Breast epithelium (tissue), 4 donors: ENCODE data around the gene PPP2CA. TPM values are rescaled to one million over a fixed set of nuclear protein-coding genes. Genes with fewer than 3 reads are reported as not detected.

Experiments used
- DNase-seq, 2 donors: peaks; one replicate each; pipeline ENCODE4 v3.0.0-alpha.2; 2019; ENCODE audit warnings: low spot score in 2 of 2
- H3K27ac ChIP-seq, 2 donors: fragments of 200-600 bp; sonication (generic) in 1 of 2; one replicate each; pipeline ENCODE4 v1.5.1; 2016 to 2019; ENCODE audit warnings: mild to moderate bottlenecking in 1 of 2
- H3K27me3 ChIP-seq, 2 donors: fragments of 200-600 bp; sonication (generic) in 1 of 2; one replicate each; pipeline versions ENCODE4 v1.5.1 to v1.6.0; 2017 to 2019; ENCODE audit warnings: control low read depth in 1 of 2, mild to moderate bottlenecking in 1 of 2
- H3K36me3 ChIP-seq: fragments of 200-600 bp; one replicate; pipeline ENCODE4 v1.5.1; 2019
- H3K4me1 ChIP-seq, 2 donors: fragments of 200-600 bp; sonication (generic); one replicate each; pipeline ENCODE4 v1.5.1; 2016 to 2019; ENCODE audit warnings: control low read depth in 1 of 2
- H3K4me3 ChIP-seq, 3 donors: fragments of 200-600 bp; sonication (generic); 1 replicate in 2 of 3; 2 replicates in 1 of 3; pipeline ENCODE4 v1.5.1; 2016 to 2019; ENCODE audit warnings: mild to moderate bottlenecking in 3 of 3, moderate library complexity in 2 of 3
- H3K9me3 ChIP-seq, 2 donors: fragments of 200-600 bp; sonication (generic) in 1 of 2; one replicate each; pipeline ENCODE4 v1.5.1; 2016 to 2019; ENCODE audit warnings: control low read depth in 1 of 2
- CTCF ChIP-seq, 3 donors: fragments of 450-650 bp; IDR thresholded peaks; one replicate each; pipeline ENCODE4 v1.5.1; 2016 to 2017; ENCODE audit warnings: antibody characterized with exemption in 3 of 3, mild to moderate bottlenecking in 3 of 3, moderate library complexity in 3 of 3
- POLR2A ChIP-seq: fragments of 450-650 bp; IDR thresholded peaks from one replicate; pipeline ENCODE4 v1.6.1; 2016; ENCODE audit warnings: antibody characterized with exemption, mild to moderate bottlenecking, moderate library complexity
- POLR2AphosphoS5 ChIP-seq, 3 donors: sonication (generic); formaldehyde crosslinking; IDR thresholded peaks; one replicate each; pipeline ENCODE4 v1.6.1; 2017; ENCODE audit warnings: antibody characterized with exemption in 3 of 3
- intact Hi-C: fragments of 100-400 bp; cut with DNase I; formaldehyde crosslinking; loops from one replicate; pipeline ENCODE4 v1.15.1; 2023; ENCODE audit warnings: low total_unique reads
- total RNA-seq, 3 donors: library from RNA; depleted of rRNA; stranded (reverse); fragments of >200 nt; gene quantifications; one replicate each; pipeline ENCODE4 v1.1.0, GENCODE V29; 2016

The PPP2CA gene
- total RNA-seq, 3 donors from 2014 or later, result 101 to 152 (median 121) TPM

- Histone ChIP-seq H3K27ac (peak overlapping the region in 1 of 2 donors; percentile 75), H3K36me3 (no peaks in the 10 kb centered on the region), H3K27me3 (no peaks in the 10 kb centered on the region), H3K4me1 (peaks cover 0 to 3% of the 10 kb centered on the region in 2 donors), H3K9me3 (no peaks in the 10 kb centered on the region), H3K4me3 (no peak overlapping the region)
- intact Hi-C loops, result no loop called here
- TF ChIP-seq POLR2AphosphoS5 (IDR thresholded peaks at IDR 0.05) (no peak), POLR2A (no peak), CTCF (IDR thresholded peaks at IDR 0.05) (no peak)
- DNase-seq, result no peak
Measured at GRCh38 chr5:134248256-134248655, 22.4 kb upstream of the PPP2CA start.

GRCh38 chr5:134247428-134248224 is 21.8 kb upstream of the PPP2CA start:
- Histone ChIP-seq H3K27ac (peak overlapping the region; percentile 75 to 86), H3K4me1 (peaks cover 0 to 3% of the 10 kb centered on the region in 2 donors), H3K4me3 (no peak overlapping the region), H3K36me3 (no peaks in the 10 kb centered on the region), H3K9me3 (no peaks in the 10 kb centered on the region), H3K27me3 (no peaks in the 10 kb centered on the region)
- intact Hi-C loops, result no loop called here
- DNase-seq, result no peak
- no peak for TF ChIP-seq POLR2AphosphoS5 (IDR thresholded peaks at IDR 0.05)
- TF ChIP-seq POLR2A, result no peak
- TF ChIP-seq CTCF (IDR thresholded peaks at IDR 0.05), result no peak

GRCh38 chr5:134246771-134247427 is 21.0 kb upstream of the PPP2CA start:
- H3K9me3 ChIP-seq, result no peaks in the 10 kb centered on the region
- H3K27me3 ChIP-seq, result no peaks in the 10 kb centered on the region
- TF ChIP-seq CTCF (IDR thresholded peaks at IDR 0.05), result no peak
- TF ChIP-seq POLR2AphosphoS5 (IDR thresholded peaks at IDR 0.05), result no peak
- TF ChIP-seq POLR2A, result no peak
- no peaks in the 10 kb centered on the region for H3K36me3 ChIP-seq
- peaks cover 0 to 3% of the 10 kb centered on the region in 2 donors for H3K4me1 ChIP-seq
- intact Hi-C loops, result no loop called here
- no peak for DNase-seq
- no peak overlapping the region for H3K4me3 ChIP-seq
- H3K27ac ChIP-seq, result peak overlapping the region; percentile 75 to 86

- Histone ChIP-seq H3K4me3 (no peak overlapping the region), H3K36me3 (no peaks in the 10 kb centered on the region), H3K9me3 (no peaks in the 10 kb centered on the region), H3K4me1 (peaks cover 0 to 3% of the 10 kb centered on the region in 2 donors), H3K27ac (peak overlapping the region in 1 of 2 donors; percentile 75), H3K27me3 (no peaks in the 10 kb centered on the region)
- intact Hi-C loops, result no loop called here
- no peak for TF ChIP-seq CTCF (IDR thresholded peaks at IDR 0.05)
- no peak for TF ChIP-seq POLR2AphosphoS5 (IDR thresholded peaks at IDR 0.05)
- TF ChIP-seq POLR2A, result no peak
- no peak for DNase-seq
Measured at GRCh38 chr5:134245692-134246091, 19.8 kb upstream of the PPP2CA start.

- TF ChIP-seq CTCF (IDR thresholded peaks at IDR 0.05) (no peak), POLR2A (no peak), POLR2AphosphoS5 (IDR thresholded peaks at IDR 0.05) (no peak)
- H3K36me3 ChIP-seq, result no peaks in the 10 kb centered on the region
- no peaks in the 10 kb centered on the region for H3K9me3 ChIP-seq
- H3K27me3 ChIP-seq, result no peaks in the 10 kb centered on the region
- peak overlapping the region; percentile 28 to 75 for H3K27ac ChIP-seq
- DNase-seq, result no peak
- H3K4me1 ChIP-seq, result peaks cover 0 to 3% of the 10 kb centered on the region in 2 donors
- peak overlapping the region in 2 of 3 donors; percentile 5 to 16 for H3K4me3 ChIP-seq
- intact Hi-C loops, result no loop called here
Measured at GRCh38 chr5:134245101-134245604, 19.3 kb upstream of the PPP2CA start.
